ENCODE data around the gene SEMA3A. TPM values are rescaled to one million over a fixed set of nuclear protein-coding genes. Genes with fewer than 3 reads are reported as not detected.

The SEMA3A gene
- total and polyA plus RNA-seq, 2 of the 13 experiments (the other 11 are each of a cell fraction or from before 2014, with no cell fraction given): 0.29 to 1.2 TPM

DNA sequence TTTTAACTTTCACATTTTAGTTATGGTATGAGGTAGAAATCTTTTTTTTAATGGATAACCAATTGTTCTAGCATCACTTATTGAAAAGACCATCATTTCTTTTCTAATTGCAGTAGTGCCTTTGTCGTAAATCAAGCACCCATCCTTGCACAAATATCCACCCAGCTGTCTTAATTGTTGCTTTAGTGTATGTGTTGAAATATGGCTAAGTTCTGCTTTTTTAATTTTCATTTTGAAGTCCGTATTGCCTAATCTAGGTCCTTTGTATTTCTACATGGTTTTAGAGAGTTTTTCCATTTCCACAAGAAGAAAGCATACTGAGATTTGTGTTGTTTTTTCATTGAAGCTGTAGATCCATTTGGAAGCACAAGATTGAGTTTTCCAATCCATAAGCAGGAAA lies 286.1 kb downstream of the SEMA3A start:
- no peaks in the 10 kb centered on the region for H3K79me2 ChIP-seq (ENCODE audit: insufficient read depth, low read length)
- H4K20me1 ChIP-seq (ENCODE audit: insufficient read depth, low read length): no peaks in the 10 kb centered on the region
- in situ Hi-C loops (cut with HindIII; ENCODE audit: extremely low pct_ligation_motif_present, low pct_unique_long_range_greater_than_20kb): no loop called here
- FAIRE-seq (no peak), ATAC-seq (no peak), DNase-seq (ENCODE audit: low spot score) (no peak)
- no peak overlapping the region for H3K9ac ChIP-seq (ENCODE audit: insufficient read depth, low read depth, low read length)
- H3K4me1 ChIP-seq (ENCODE audit: insufficient read depth, low read length): no peaks in the 10 kb centered on the region
- ChIA-PET CTCF (ENCODE audit: low intra/inter-chr PET ratio, low total read pairs) (no interaction called here), POLR2A (no interaction called here)
- no peak overlapping the region for H2AFZ ChIP-seq (ENCODE audit: low read length)
- no TSS peak for BruUV-seq (replicated peaks)
- no peaks in the 10 kb centered on the region for H3K36me3 ChIP-seq (replicated peaks in 1 of 2; ENCODE audit: control insufficient read depth in 1 of 2, insufficient read depth in 2 of 2, low read length in 2 of 2)
- TF ChIP-seq KDM5B (CRISPR knock-in tag; IDR thresholded peaks at IDR 0.05; ENCODE audit: borderline replicate concordance) (no peak), MEIS2 (CRISPR knock-in tag; IDR thresholded peaks at IDR 0.05) (no peak), MTF2 (CRISPR knock-in tag; IDR thresholded peaks at IDR 0.05; ENCODE audit: borderline replicate concordance) (no peak), RFX5 (IDR thresholded peaks at IDR 0.05; ENCODE audit: low read depth, low read length) (no peak), HNRNPUL1 (IDR thresholded peaks at IDR 0.05; ENCODE audit: low read depth, low read length) (no peak)
- H3K4me3 ChIP-seq (replicated peaks in 1 of 3; ENCODE audit: insufficient read depth in 1 of 3, low read depth in 2 of 3, low read length in 3 of 3): no peak overlapping the region
- H3K27me3 ChIP-seq (ENCODE audit: control insufficient read depth in 1 of 2, insufficient read depth in 2 of 2, low read length in 2 of 2): no peaks in the 10 kb centered on the region
- no peak overlapping the region for H3K27ac ChIP-seq (ENCODE audit: extremely low read length, insufficient read depth, low read length)
- intact Hi-C loops (cut with micrococcal nuclease; ENCODE audit: unreplicated experiment): no loop called here
- no peaks in the 10 kb centered on the region for H3K9me3 ChIP-seq (ENCODE audit: low read length)
- H3K4me2 ChIP-seq (ENCODE audit: low read depth, low read length): no peak overlapping the region
- 19% methylated on average over 2 of the region's 2 CpGs for WGBS (ENCODE audit: low lambda C conversion rate)
